ENCODE data around the gene MKLN1.

GRCh38 chr7:131467788-131468187, 140.1 kb downstream of the MKLN1 start:
- TF ChIP-seq CTCF (IDR thresholded peaks at IDR 0.05) = no peak
- no peak for TF ChIP-seq MAX (IDR thresholded peaks at IDR 0.05)
- TF ChIP-seq POLR2A (IDR thresholded peaks at IDR 0.05; ENCODE audit: low read length) = no peak
- no peak for TF ChIP-seq JUN (IDR thresholded peaks at IDR 0.05)
- no peak for TF ChIP-seq USF2 (IDR thresholded peaks at IDR 0.05)
